ENCODE measurements around the gene PABPC3. TPM values are rescaled to one million over a fixed set of nuclear protein-coding genes. Genes with fewer than 3 reads are reported as not detected.

The PABPC3 gene
- total RNA-seq, 4 donors from 2014 or later, result 0.09 TPM; not detected in 3

GRCh38 chr13:25130944-25131343, 35.0 kb downstream of the PABPC3 start:
- no peak for DNase-seq (ENCODE audit: low spot score)
- TF ChIP-seq CTCF (IDR thresholded peaks at IDR 0.05), result no peak
- ATAC-seq (ENCODE audit: low FRiP score), result no peak

- ATAC-seq (ENCODE audit: low FRiP score), result no peak
- TF ChIP-seq CTCF (IDR thresholded peaks at IDR 0.05), result no peak
These were observed 36.0 kb downstream of the PABPC3 start for GRCh38 chr13:25131881-25132420.

GRCh38 chr13:25132751-25133390, 36.9 kb downstream of the PABPC3 start:
- ATAC-seq (ENCODE audit: low FRiP score) (no peak), DNase-seq (ENCODE audit: low spot score) (no peak)
- no peak for TF ChIP-seq CTCF (IDR thresholded peaks at IDR 0.05)

More at GRCh38 chr13:25131881-25132420, 36.0 kb downstream of the PABPC3 start:
- no peak for DNase-seq (ENCODE audit: low spot score)

- ATAC-seq (ENCODE audit: low FRiP score), result no peak
- no peak for TF ChIP-seq CTCF (IDR thresholded peaks at IDR 0.05)
These were observed 40.0 kb downstream of the PABPC3 start for GRCh38 chr13:25135896-25136295.

GRCh38 chr13:25136880-25137787, 41.2 kb downstream of the PABPC3 start:
- no peak for TF ChIP-seq CTCF (IDR thresholded peaks at IDR 0.05)
- DNase-seq (ENCODE audit: low spot score) (no peak), ATAC-seq (ENCODE audit: low FRiP score) (no peak)

More at GRCh38 chr13:25135896-25136295, 40.0 kb downstream of the PABPC3 start:
- no peak for DNase-seq (ENCODE audit: low spot score)

GRCh38 chr13:25137788-25138115, 41.8 kb downstream of the PABPC3 start:
- TF ChIP-seq CTCF (IDR thresholded peaks at IDR 0.05), result no peak
- DNase-seq (ENCODE audit: low spot score) (no peak), ATAC-seq (ENCODE audit: low FRiP score) (no peak)

All from omental fat pad (tissue), 4 donors.